LNCAP (cell line): ENCODE results near the gene LTA.

Experiments
- CTCF ChIP-seq: fragments of 450-650 bp; IDR thresholded peaks from 2 replicates; pipeline ENCODE4 v1.5.1; 2017; ENCODE audit warnings: mild to moderate bottlenecking

LTA gene

DNA sequence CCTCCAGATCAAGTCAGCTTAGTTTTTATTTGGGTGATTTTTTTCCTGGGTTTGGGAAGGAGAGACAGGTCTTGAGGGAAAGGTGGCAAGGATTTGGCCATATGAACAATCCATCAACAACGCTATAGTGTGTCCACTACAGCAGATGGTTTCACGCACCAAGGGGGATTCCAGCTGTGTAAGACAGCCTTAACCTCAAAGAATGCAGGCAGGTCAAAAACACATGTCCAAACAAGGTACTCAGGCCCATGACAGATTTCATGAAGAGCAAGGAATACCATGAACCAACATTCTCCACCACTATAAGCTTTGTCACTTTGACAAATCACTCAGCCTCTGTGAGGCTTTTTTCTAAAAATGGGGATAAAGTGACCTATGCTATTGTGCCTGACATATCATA is 44.9 kb downstream of the LTA start:
- no peak for TF ChIP-seq CTCF

- TF ChIP-seq CTCF, result no peak
Observed at GRCh38 chr6:31619805-31620585, 47.9 kb downstream of the LTA start.

DNA sequence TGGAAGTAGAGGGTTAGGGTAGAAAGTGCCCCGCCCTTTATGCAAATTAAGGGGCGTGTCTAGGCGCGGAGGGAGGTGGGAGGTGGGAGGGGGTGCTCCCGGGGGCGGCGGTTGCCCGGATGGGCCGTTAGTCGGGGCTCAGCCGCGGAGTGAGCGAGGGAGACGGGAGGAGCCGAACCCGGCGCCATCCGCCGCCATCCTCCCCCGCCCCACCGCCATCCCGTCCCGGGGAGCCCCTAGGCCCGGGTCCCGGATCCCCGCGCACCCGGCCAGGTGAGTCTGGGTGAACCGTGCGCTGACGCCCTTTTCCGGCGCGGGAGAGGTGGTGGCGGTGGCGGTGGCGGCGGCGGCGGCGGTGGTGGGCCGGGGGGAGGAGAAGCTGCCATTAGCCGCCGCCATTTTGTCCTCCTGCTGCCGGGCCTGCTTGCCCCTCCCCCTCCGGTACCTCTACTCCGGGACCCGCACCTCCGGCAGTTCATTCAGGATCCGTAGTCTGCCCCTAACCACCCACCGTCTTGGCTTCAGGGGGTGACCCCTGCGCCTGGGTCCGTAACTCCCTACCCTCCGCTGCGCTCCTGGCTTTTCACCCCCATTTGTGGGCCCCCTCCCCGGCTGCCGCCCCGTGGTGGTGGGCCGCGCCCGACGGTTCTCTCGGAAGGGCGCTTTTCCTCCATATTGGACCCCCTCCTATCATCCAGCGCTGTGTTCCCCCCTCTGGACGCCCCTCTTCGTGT is 48.7 kb downstream of the LTA start, which contains the start of gene PRRC2A:
Gene PRRC2A, plus strand, starts transcription at position 130 of the 734 bp plus-strand sequence. CDS start 2,075 bp downstream, outside the sequence.
- TF ChIP-seq CTCF, result no peak

DNA sequence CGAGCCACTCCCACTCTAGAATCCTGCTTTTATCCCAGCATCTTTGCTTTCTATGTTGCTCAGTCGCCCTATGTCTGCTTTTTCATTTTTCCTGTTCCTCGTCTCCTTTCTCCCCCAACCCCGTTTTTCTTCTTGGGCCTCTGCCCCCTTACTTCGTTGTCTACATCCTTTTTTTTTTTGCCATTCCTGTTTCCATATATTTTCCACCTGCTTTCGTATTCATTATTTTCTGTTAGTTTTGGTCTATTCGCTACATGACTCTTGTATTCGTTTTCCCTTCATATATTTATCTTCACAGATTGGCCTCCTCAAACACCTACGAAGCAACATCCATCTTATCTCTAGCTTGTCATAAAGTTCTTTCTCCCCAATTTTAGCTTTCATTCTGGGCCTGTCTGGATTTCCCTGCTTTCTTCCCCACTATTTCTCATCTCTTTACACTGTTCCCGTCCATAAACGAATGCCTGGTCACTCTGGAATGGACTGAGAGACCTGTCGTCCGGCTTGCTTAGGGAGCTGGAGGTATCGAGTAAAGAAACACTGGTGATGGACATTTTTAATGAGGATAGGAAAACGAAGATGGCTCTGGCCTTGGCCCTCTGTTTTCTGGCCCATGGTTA is 49.3 kb downstream of the LTA start:
- TF ChIP-seq CTCF, result no peak

GRCh38 chr6:31621991-31622390 is 49.9 kb downstream of the LTA start:
- TF ChIP-seq CTCF, result no peak

- no peak for TF ChIP-seq CTCF
Observed at GRCh38 chr6:31622684-31623091, 50.6 kb downstream of the LTA start.
